ENCODE measurements around the gene PATZ1.

- TF ChIP-seq, protein P1, sequence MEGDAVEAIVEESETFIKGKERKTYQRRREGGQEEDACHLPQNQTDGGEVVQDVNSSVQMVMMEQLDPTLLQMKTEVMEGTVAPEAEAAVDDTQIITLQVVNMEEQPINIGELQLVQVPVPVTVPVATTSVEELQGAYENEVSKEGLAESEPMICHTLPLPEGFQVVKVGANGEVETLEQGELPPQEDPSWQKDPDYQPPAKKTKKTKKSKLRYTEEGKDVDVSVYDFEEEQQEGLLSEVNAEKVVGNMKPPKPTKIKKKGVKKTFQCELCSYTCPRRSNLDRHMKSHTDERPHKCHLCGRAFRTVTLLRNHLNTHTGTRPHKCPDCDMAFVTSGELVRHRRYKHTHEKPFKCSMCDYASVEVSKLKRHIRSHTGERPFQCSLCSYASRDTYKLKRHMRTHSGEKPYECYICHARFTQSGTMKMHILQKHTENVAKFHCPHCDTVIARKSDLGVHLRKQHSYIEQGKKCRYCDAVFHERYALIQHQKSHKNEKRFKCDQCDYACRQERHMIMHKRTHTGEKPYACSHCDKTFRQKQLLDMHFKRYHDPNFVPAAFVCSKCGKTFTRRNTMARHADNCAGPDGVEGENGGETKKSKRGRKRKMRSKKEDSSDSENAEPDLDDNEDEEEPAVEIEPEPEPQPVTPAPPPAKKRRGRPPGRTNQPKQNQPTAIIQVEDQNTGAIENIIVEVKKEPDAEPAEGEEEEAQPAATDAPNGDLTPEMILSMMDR (conservative IDR thresholded peaks at IDR 0.05; ENCODE audit: low read depth, low read length), result no peak
- no peak for TF ChIP-seq EZH2 (IDR thresholded peaks at IDR 0.05; ENCODE audit: borderline replicate concordance, low read depth, low read length, poor library complexity, severe bottlenecking)
Measured at GRCh38 chr22:31308181-31308580, 38.0 kb downstream of the PATZ1 start.

Measured in A673 (cell line).